GM23338 (cell line): ENCODE data around the gene GSN. TPM values are rescaled to one million over a fixed set of nuclear protein-coding genes. Genes with fewer than 3 reads are reported as not detected.

Experiments used
- ATAC-seq: fragments of 200-7000 bp; cut with Tn5 transposase; 3 replicates; pipeline ENCODE4 v1.9.1; 2020
- DNase-seq: peaks from one replicate; pipeline ENCODE4 v3.0.0-alpha.2; 2015; ENCODE audit warnings: low spot score
- H2AFZ ChIP-seq: fragments of 200-600 bp; sonication (generic); 2 replicates; pipeline ENCODE4 v1.8.0; 2016; ENCODE audit warnings: antibody characterized with exemption, mild to moderate bottlenecking, moderate library complexity
- H3F3A ChIP-seq: fragments of 200-600 bp; sonication (generic); replicated peaks from 2 replicates; pipeline ENCODE4 v1.8.0; 2017; ENCODE audit warnings: antibody characterized with exemption, mixed run types, low read depth
- H3K27ac ChIP-seq: fragments of 200-600 bp; sonication (generic); 2 replicates; pipeline ENCODE4 v1.6.1; 2016; ENCODE audit warnings: low read depth
- H3K27me3 ChIP-seq: fragments of 200-600 bp; sonication (generic); 2 replicates; pipeline ENCODE4 v1.8.0; 2016; ENCODE audit warnings: mild to moderate bottlenecking, mixed run types, moderate library complexity; ENCODE audit not compliant: insufficient read depth
- H3K36me3 ChIP-seq: fragments of 200-600 bp; sonication (generic); 2 replicates; pipeline ENCODE4 v1.8.0; 2016; ENCODE audit warnings: mild to moderate bottlenecking; ENCODE audit not compliant: insufficient read depth
- H3K4me1 ChIP-seq: fragments of 200-600 bp; sonication (generic); 2 replicates; pipeline ENCODE4 v1.8.0; 2016; ENCODE audit warnings: mild to moderate bottlenecking, moderate library complexity; ENCODE audit not compliant: insufficient read depth
- H3K4me2 ChIP-seq: fragments of 200-600 bp; sonication (generic); 2 replicates; pipeline ENCODE4 v1.7.1; 2017; ENCODE audit warnings: mixed run types
- H3K4me3 ChIP-seq: fragments of 200-600 bp; sonication (generic); 2 replicates; pipeline ENCODE4 v1.6.1; 2016; ENCODE audit warnings: mixed run types
- H3K79me2 ChIP-seq: fragments of 200-600 bp; sonication (generic); replicated peaks from 2 replicates; pipeline ENCODE4 v1.8.0; 2017; ENCODE audit warnings: mild to moderate bottlenecking; ENCODE audit not compliant: insufficient read depth
- H3K9me2 ChIP-seq: fragments of 200-600 bp; sonication (generic); 2 replicates; pipeline ENCODE4 v1.8.0; 2017; ENCODE audit not compliant: insufficient read depth
- H4K20me1 ChIP-seq: fragments of 200-600 bp; sonication (generic); replicated peaks from 2 replicates; pipeline ENCODE4 v1.8.0; 2017; ENCODE audit warnings: mild to moderate bottlenecking; ENCODE audit not compliant: insufficient read depth
- H3K27ac Mint-ChIP-seq: 2 replicates; pipeline ENCODE4 v1.8.0; 2020; ENCODE audit warnings: inconsistent platforms, mild to moderate bottlenecking, moderate library complexity, mixed read lengths
- H3K27me3 Mint-ChIP-seq: 3 replicates; pipeline ENCODE4 v1.8.0; 2022; ENCODE audit warnings: low read depth, mild to moderate bottlenecking, moderate library complexity, mixed read lengths, inconsistent platforms; ENCODE audit not compliant: insufficient read depth, poor library complexity
- H3K36me3 Mint-ChIP-seq: 3 replicates; pipeline ENCODE4 v1.8.0; 2021; ENCODE audit warnings: low read depth, mild to moderate bottlenecking, inconsistent platforms, moderate library complexity, mixed read lengths
- H3K4me1 Mint-ChIP-seq: 3 replicates; pipeline ENCODE4 v1.8.0; 2020; ENCODE audit warnings: mild to moderate bottlenecking, inconsistent platforms, mixed read lengths
- H3K4me3 Mint-ChIP-seq: 3 replicates; pipeline ENCODE4 v1.8.0; 2021; ENCODE audit warnings: moderate library complexity, mild to moderate bottlenecking, inconsistent platforms, mixed read lengths
- H3K9me3 Mint-ChIP-seq: 3 replicates; pipeline ENCODE4 v1.8.0; 2020; ENCODE audit warnings: moderate library complexity, mild to moderate bottlenecking, inconsistent platforms, mixed read lengths
- CREB1 ChIP-seq: fragments of 250-450 bp; sonication (Bioruptor Pico); IDR thresholded peaks from 2 replicates; pipeline ENCODE4 v1.5.0; 2020; ENCODE audit warnings: low read depth, mild to moderate bottlenecking, moderate library complexity
- ZNF114 ChIP-seq: fragments of 250-450 bp; sonication (Bioruptor Pico); IDR thresholded peaks from 2 replicates; pipeline ENCODE4 v1.5.0; 2020; ENCODE audit warnings: mild to moderate bottlenecking, moderate library complexity
- ZNF462 ChIP-seq: fragments of 250-450 bp; sonication (Bioruptor Pico); IDR thresholded peaks from 2 replicates; pipeline ENCODE4 v1.5.0; 2020; ENCODE audit warnings: mild to moderate bottlenecking, moderate library complexity
- polyA plus RNA-seq: library from polyadenylated mRNA; unstranded; fragments of >200 nt; fragmentation: Nextera tagmentation; extraction: Ambion mirVana; gene quantifications from 2 replicates; pipeline ENCODE4 v1.2.1, GENCODE V29; 2016
- total RNA-seq: library from RNA; depleted of rRNA; stranded (reverse); fragments of >200 nt; shearing (Covaris generic); gene quantifications from 2 replicates; pipeline ENCODE4 v1.2.3, GENCODE V29; 2014

GSN gene
- total and polyA plus RNA-seq, 2 experiments from 2014 or later, result 30.2 to 85.7 TPM

DNA sequence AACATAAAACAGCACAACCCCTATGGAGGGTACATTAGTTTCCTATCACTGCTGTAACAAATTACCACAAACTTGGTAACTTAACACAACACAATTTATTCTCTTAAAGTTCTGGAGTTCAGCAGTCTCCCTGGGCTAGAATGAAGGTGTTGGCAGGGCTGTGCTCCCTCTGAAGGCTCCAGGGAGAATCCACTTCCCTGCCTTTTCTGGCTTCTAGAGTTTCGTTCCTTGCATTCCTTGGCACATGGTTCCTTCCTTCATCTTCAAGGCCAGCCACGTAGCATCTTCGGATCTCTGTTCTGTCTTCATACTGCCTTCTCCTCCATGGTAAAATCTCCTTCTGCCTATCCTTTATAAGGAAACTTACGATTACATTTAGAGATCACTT, 25.0 kb upstream of the GSN start (continued):
- TF ChIP-seq ZNF462 (CRISPR knock-in tag) (no peak), CREB1 (no peak)

GRCh38 chr9:121246821-121247561, 21.0 kb upstream of the GSN start:
- Histone ChIP-seq H3K27me3 (0 out of 2 replicates have a peak, but pooled peaks cover 4% of the 10 kb centered on the region), H3K4me2 (no peak overlapping the region), H3K4me1 (no peaks in the 10 kb centered on the region), H3F3A (no peaks in the 10 kb centered on the region), H3K4me3 (no peak overlapping the region), H3K79me2 (no peaks in the 10 kb centered on the region), H4K20me1 (no peaks in the 10 kb centered on the region), H3K9me2 (0 out of 2 replicates have a peak, but pooled peaks cover 8% of the 10 kb centered on the region), H2AFZ (no peak overlapping the region), H3K27ac (no peak overlapping the region), H3K36me3 (no peaks in the 10 kb centered on the region)
- Mint-ChIP-seq H3K27ac (no peak overlapping the region), H3K4me3 (no peak overlapping the region), H3K27me3 (no peaks in the 10 kb centered on the region), H3K36me3 (no peaks in the 10 kb centered on the region; the same call in none of the 3 replicates), H3K9me3 (peaks cover 14% of the 10 kb centered on the region), H3K4me1 (no peaks in the 10 kb centered on the region)
- ATAC-seq (no peak), DNase-seq (no peak)
- no peak for TF ChIP-seq ZNF114 (CRISPR knock-in tag)
